Immature natural killer cell (primary cell): Measurements from ENCODE around the gene ZNF101. TPM values are rescaled to one million over a fixed set of nuclear protein-coding genes. Genes with fewer than 3 reads are reported as not detected.
A peak's percentile ranks its signal among the peaks of the same experiment; 100 is the strongest.

Experiments
- DNase-seq, 3 donors: peaks; one replicate each; pipeline ENCODE4 v3.0.0; 2022; ENCODE audit warnings: mixed read lengths in 1 of 3
- H3K27ac Mint-ChIP-seq, 6 donors: one replicate each; pipeline ENCODE4 v1.8.0; 2020; ENCODE audit warnings: mixed read lengths in 6 of 6, mild to moderate bottlenecking in 5 of 6, inconsistent platforms in 4 of 6, moderate library complexity in 3 of 6
- H3K27me3 Mint-ChIP-seq, 3 donors: one replicate each; pipeline ENCODE4 v1.8.0; 2020 to 2021; ENCODE audit warnings: low read depth in 3 of 3, mild to moderate bottlenecking in 3 of 3, mixed read lengths in 3 of 3, moderate library complexity in 3 of 3, inconsistent platforms in 1 of 3
- H3K36me3 Mint-ChIP-seq, 3 donors: one replicate each; pipeline ENCODE4 v1.8.0; 2020; ENCODE audit warnings: mixed read lengths in 3 of 3, inconsistent platforms in 2 of 3, mild to moderate bottlenecking in 2 of 3
- H3K4me1 Mint-ChIP-seq, 2 donors: one replicate each; pipeline ENCODE4 v1.8.0; 2020; ENCODE audit warnings: inconsistent platforms in 2 of 2, mild to moderate bottlenecking in 2 of 2, mixed read lengths in 2 of 2, moderate library complexity in 1 of 2
- H3K4me3 Mint-ChIP-seq, 5 donors: one replicate each; pipeline ENCODE4 v1.8.0; 2020; ENCODE audit warnings: mild to moderate bottlenecking in 5 of 5, mixed read lengths in 5 of 5, inconsistent platforms in 3 of 5, moderate library complexity in 3 of 5
- H3K9me3 Mint-ChIP-seq, 6 donors: one replicate each; pipeline ENCODE4 v1.8.0; 2020; ENCODE audit warnings: mild to moderate bottlenecking in 6 of 6, mixed read lengths in 6 of 6, inconsistent platforms in 4 of 6, moderate library complexity in 3 of 6
- polyA plus RNA-seq, 3 donors: library from polyadenylated mRNA; unstranded; fragments of 300-500 nt; fragmentation: Illumina TruSeq; gene quantifications; one replicate each; pipeline ENCODE4 v1.2.3, GENCODE V29; 2021

The ZNF101 gene
- polyA plus RNA-seq, 3 donors from 2014 or later, result 33.9 to 51.4 (median 36.8) TPM

GRCh38 chr19:19647037-19647835 lies 21.4 kb upstream of the ZNF101 start:
- Mint-ChIP-seq H3K36me3 (peaks cover 0 to 4% (median 4%) of the 10 kb centered on the region in 3 donors), H3K27ac (no peak overlapping the region)
- DNase-seq, result no peak

GRCh38 chr19:19649155-19649554 lies 19.5 kb upstream of the ZNF101 start:
- peaks cover 0 to 1% of the 10 kb centered on the region in 2 donors for H3K4me1 Mint-ChIP-seq
- peaks cover 7 to 15% (median 12%) of the 10 kb centered on the region in 3 donors for H3K36me3 Mint-ChIP-seq
- DNase-seq, result no peak
- no peak overlapping the region for H3K4me3 Mint-ChIP-seq
- H3K27ac Mint-ChIP-seq, result peak overlapping the region in 1 of 6 donors; percentile 42
- peaks cover 0 to 4% (median 2%) of the 10 kb centered on the region in 3 donors for H3K27me3 Mint-ChIP-seq
- no peaks in the 10 kb centered on the region for H3K9me3 Mint-ChIP-seq

More at GRCh38 chr19:19647037-19647835, 21.4 kb upstream of the ZNF101 start:
- Mint-ChIP-seq H3K4me3 (no peak overlapping the region), H3K9me3 (no peaks in the 10 kb centered on the region), H3K27me3 (peaks cover 2 to 14% (median 9%) of the 10 kb centered on the region in 3 donors), H3K4me1 (peaks cover 13 to 14% of the 10 kb centered on the region in 2 donors)

- no peaks in the 10 kb centered on the region for H3K9me3 Mint-ChIP-seq
- DNase-seq, result no peak
- peaks cover 7 to 15% (median 12%) of the 10 kb centered on the region in 3 donors for H3K36me3 Mint-ChIP-seq
- no peak overlapping the region for H3K27ac Mint-ChIP-seq
- peaks cover 0 to 4% (median 2%) of the 10 kb centered on the region in 3 donors for H3K27me3 Mint-ChIP-seq
- H3K4me1 Mint-ChIP-seq, result peaks cover 0 to 1% of the 10 kb centered on the region in 2 donors
- H3K4me3 Mint-ChIP-seq, result no peak overlapping the region
Measured at GRCh38 chr19:19649580-19649995, 19.1 kb upstream of the ZNF101 start.

GRCh38 chr19:19650331-19650730 lies 18.3 kb upstream of the ZNF101 start:
- H3K27ac Mint-ChIP-seq, result no peak overlapping the region
- H3K4me3 Mint-ChIP-seq, result no peak overlapping the region
- peaks cover 0 to 4% (median 2%) of the 10 kb centered on the region in 3 donors for H3K27me3 Mint-ChIP-seq
- H3K4me1 Mint-ChIP-seq, result peaks cover 0 to 1% of the 10 kb centered on the region in 2 donors
- DNase-seq, result no peak
- no peaks in the 10 kb centered on the region for H3K9me3 Mint-ChIP-seq
- H3K36me3 Mint-ChIP-seq, result peaks cover 11 to 18% (median 16%) of the 10 kb centered on the region in 3 donors

- H3K27ac Mint-ChIP-seq, result no peak overlapping the region
- DNase-seq, result no peak
- H3K27me3 Mint-ChIP-seq, result peaks cover 0 to 4% (median 2%) of the 10 kb centered on the region in 3 donors
Measured at GRCh38 chr19:19651076-19651475, 17.6 kb upstream of the ZNF101 start.

GRCh38 chr19:19652482-19653295 lies 15.9 kb upstream of the ZNF101 start:
- H3K4me1 Mint-ChIP-seq, result peaks cover 0 to 1% of the 10 kb centered on the region in 2 donors
- no peaks in the 10 kb centered on the region for H3K9me3 Mint-ChIP-seq
- peaks cover 1 to 4% (median 2%) of the 10 kb centered on the region in 3 donors for H3K27me3 Mint-ChIP-seq
- DNase-seq, result no peak
- H3K4me3 Mint-ChIP-seq, result no peak overlapping the region
- no peak overlapping the region for H3K27ac Mint-ChIP-seq
- peaks cover 11 to 18% (median 16%) of the 10 kb centered on the region in 3 donors for H3K36me3 Mint-ChIP-seq

More at GRCh38 chr19:19651076-19651475, 17.6 kb upstream of the ZNF101 start:
- Mint-ChIP-seq H3K4me1 (peaks cover 0 to 1% of the 10 kb centered on the region in 2 donors), H3K36me3 (peaks cover 11 to 18% (median 16%) of the 10 kb centered on the region in 3 donors), H3K4me3 (no peak overlapping the region), H3K9me3 (no peaks in the 10 kb centered on the region)

GRCh38 chr19:19653597-19654147 lies 15.0 kb upstream of the ZNF101 start:
- H3K36me3 Mint-ChIP-seq, result peaks cover 18 to 21% (median 18%) of the 10 kb centered on the region in 3 donors
- no peak overlapping the region for H3K27ac Mint-ChIP-seq
- H3K4me1 Mint-ChIP-seq, result peaks cover 1 to 5% of the 10 kb centered on the region in 2 donors
- no peak overlapping the region for H3K4me3 Mint-ChIP-seq
- peaks cover 0 to 6% (median 2%) of the 10 kb centered on the region in 3 donors for H3K27me3 Mint-ChIP-seq
- no peaks in the 10 kb centered on the region for H3K9me3 Mint-ChIP-seq
- DNase-seq, result no peak

GRCh38 chr19:19654441-19654840 lies 14.2 kb upstream of the ZNF101 start:
- Mint-ChIP-seq H3K27me3 (peaks cover 0 to 6% (median 2%) of the 10 kb centered on the region in 3 donors), H3K9me3 (no peaks in the 10 kb centered on the region), H3K4me3 (no peak overlapping the region), H3K36me3 (peaks cover 15 to 21% (median 18%) of the 10 kb centered on the region in 3 donors), H3K4me1 (peaks cover 1 to 5% of the 10 kb centered on the region in 2 donors), H3K27ac (peak overlapping the region in 1 of 6 donors; percentile 69)
- DNase-seq, result no peak

- peaks cover 1 to 5% of the 10 kb centered on the region in 2 donors for H3K4me1 Mint-ChIP-seq
- no peak overlapping the region for H3K27ac Mint-ChIP-seq
- H3K36me3 Mint-ChIP-seq, result peaks cover 15 to 21% (median 18%) of the 10 kb centered on the region in 3 donors
- H3K4me3 Mint-ChIP-seq, result no peak overlapping the region
- H3K27me3 Mint-ChIP-seq, result peaks cover 0 to 6% (median 2%) of the 10 kb centered on the region in 3 donors
- no peak for DNase-seq
- no peaks in the 10 kb centered on the region for H3K9me3 Mint-ChIP-seq
Measured at GRCh38 chr19:19655051-19655594, 13.5 kb upstream of the ZNF101 start.

GRCh38 chr19:19655641-19656343 lies 12.8 kb upstream of the ZNF101 start:
- H3K4me1 Mint-ChIP-seq, result peaks cover 0 to 5% of the 10 kb centered on the region in 2 donors
- H3K27me3 Mint-ChIP-seq, result peaks cover 0 to 4% (median 2%) of the 10 kb centered on the region in 3 donors
- no peaks in the 10 kb centered on the region for H3K9me3 Mint-ChIP-seq
- H3K27ac Mint-ChIP-seq, result no peak overlapping the region
- no peak overlapping the region for H3K4me3 Mint-ChIP-seq
- H3K36me3 Mint-ChIP-seq, result peaks cover 15 to 21% (median 18%) of the 10 kb centered on the region in 3 donors
- DNase-seq, result no peak

- H3K9me3 Mint-ChIP-seq, result no peaks in the 10 kb centered on the region
- peaks cover 7 to 13% of the 10 kb centered on the region in 2 donors for H3K4me1 Mint-ChIP-seq
- peaks cover 15 to 21% (median 18%) of the 10 kb centered on the region in 3 donors for H3K36me3 Mint-ChIP-seq
- peak overlapping the region in 1 of 6 donors; percentile 12 for H3K27ac Mint-ChIP-seq
- no peak for DNase-seq
- peaks cover 0 to 2% (median 2%) of the 10 kb centered on the region in 3 donors for H3K27me3 Mint-ChIP-seq
- no peak overlapping the region for H3K4me3 Mint-ChIP-seq
Measured at GRCh38 chr19:19656451-19657396, 11.9 kb upstream of the ZNF101 start.

- DNase-seq, result no peak
- Mint-ChIP-seq H3K4me3 (no peak overlapping the region), H3K27ac (no peak overlapping the region), H3K4me1 (peaks cover 14 to 20% of the 10 kb centered on the region in 2 donors), H3K9me3 (no peaks in the 10 kb centered on the region), H3K27me3 (peaks cover 0 to 2% (median 2%) of the 10 kb centered on the region in 3 donors), H3K36me3 (peaks cover 14 to 18% (median 17%) of the 10 kb centered on the region in 3 donors)
Measured at GRCh38 chr19:19657397-19657783, 11.2 kb upstream of the ZNF101 start.
